NCI-H2029 treated with DMSO at 0.1 percent for 48 hours (cell line): Measurements from ENCODE around the gene DKK2.
"Not testable (repeated sequence)": the region's sequence is repeated elsewhere in the genome, so short reads cannot be mapped to it uniquely, and the experiment has no call there.

Experiments used
- DNase-seq: peaks from one replicate; lab custom pipeline; 2025; lab: John Stamatoyannopoulos, UW

Gene DKK2

DNA sequence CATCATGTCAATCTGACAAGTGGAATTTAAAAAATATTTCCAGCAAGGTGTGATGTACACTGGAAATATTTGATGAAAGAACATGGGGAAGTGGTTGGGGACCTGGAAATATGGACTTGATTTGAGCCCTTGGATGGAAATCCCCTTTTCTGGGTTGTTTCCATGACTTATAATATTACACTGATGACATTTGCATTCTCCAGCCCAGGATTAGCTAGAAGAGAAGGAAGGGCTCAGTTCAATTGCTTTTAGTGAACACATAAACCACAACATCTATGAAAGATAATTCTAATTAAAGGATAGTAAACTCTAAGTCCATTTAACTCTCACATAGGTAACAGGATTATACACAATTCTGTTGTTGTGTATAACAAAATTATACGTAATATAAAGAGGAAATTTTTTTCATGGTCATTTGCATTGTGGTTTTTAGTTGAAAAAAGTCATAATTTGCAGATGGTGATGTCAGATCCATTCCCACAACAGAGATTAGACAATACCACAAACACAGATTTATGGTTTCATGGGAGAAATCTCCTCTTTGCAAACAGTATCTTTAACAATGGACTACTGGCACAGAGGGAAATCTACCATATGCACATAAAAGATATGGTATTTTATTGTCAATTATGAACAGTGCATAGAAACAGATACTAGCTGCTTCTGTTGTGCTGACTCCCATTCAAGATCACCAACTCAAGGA is 126.5 kb downstream of the DKK2 start:
- DNase-seq, result no peak

DNA sequence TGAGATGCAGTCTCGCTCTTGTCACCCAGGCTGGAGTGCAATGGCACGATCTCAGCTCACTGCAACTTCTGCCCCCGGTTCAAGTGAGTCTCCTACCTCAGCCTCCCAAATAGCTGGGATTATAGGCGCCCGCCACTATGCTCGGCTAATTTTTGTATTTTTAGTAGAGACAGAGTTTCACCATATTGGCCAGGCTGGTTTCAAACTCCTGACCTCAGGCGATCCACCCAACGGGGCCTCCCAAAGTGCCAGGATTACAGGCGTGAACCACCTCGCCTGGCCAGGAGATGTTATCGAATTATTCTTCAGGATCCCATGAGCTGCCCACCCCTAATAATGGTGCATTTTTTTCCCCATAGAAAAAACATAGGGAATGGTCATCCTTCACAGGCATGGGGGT is 128.1 kb downstream of the DKK2 start:
- not testable (repeated sequence) for DNase-seq

DNA sequence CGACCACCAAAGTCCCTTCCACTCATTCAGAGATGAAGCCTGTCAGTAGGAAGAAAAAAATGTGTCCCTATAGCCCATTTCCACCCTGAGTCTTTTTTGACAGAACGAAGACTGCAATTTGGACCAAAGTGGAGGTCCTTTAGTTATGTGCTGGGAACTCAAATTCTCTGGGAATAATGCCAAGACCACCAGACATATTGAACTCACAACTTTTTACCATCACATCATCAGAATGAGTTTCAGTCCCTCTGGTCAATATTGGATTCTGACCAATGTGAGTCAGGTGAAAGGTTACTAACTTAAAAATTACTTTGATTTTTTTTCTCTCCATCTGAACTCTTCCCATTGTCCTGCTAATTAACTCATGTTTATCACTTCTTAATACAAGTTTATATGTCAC is 128.9 kb downstream of the DKK2 start:
- DNase-seq, result no peak

DNA sequence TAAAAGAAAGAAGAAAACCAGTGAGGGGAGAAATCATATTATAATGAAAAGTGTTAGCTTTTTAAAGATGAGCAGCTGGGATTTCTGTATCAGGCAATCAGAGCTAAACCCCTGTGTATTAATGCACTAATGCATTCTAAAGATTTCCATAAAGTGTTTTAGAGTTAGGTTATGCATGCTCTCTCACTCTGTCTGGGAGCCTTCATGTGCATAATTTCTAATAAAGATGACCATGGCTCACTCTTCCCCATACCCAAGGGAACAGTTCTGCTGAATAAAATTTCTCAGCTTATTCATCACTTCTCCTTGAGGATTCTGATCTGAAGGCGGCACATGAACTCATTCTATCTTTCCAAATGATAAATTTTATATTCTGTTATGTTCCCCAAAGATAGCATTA is 129.4 kb downstream of the DKK2 start:
- no peak for DNase-seq

DNA sequence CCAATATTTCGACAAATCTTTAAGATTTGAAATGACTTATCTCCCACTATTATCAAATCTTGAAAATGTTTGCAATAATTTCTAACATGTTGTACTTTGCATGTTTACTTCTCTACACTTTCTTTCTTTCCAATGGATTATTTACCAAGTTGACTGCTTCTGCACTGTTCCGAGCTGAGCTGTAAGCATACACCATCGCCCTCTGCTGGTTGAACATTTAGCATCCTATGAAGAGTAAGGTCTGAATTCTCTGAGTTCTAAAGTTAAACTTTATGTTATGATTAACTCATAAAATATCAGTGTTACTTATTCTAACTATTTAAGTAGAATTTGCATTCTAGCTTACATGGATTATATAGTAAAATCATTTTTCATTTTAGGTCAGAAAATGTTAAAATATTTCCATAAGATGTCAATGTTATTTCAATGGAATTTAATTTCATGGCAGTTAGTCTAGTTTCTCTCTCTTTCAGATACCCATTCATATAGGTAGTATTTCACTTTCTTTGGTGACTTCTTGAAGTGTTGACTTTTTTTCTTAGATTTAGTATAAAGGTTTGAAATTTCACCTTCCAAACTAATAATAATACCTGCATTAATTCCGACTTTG is 137.4 kb downstream of the DKK2 start:
- no peak for DNase-seq

DNA sequence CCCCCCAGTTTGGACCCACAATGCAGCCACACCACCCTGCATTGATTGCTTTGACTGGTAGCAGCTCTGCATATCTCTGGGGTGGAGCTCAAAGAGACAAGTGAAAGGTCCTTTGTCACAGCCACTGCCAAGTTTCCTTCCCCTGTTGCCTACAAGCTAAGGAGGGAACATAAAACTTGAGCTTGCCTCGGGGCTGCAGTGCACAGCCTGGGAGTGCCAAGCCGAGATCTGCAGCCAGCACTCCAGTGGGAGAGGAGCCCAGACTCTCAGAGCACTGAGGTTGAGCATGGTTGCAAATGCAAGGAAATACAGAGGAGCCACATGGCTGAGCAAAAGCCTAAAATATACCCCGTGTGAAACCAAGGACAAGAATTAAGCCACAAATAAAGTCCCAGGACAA is 142.2 kb downstream of the DKK2 start:
- DNase-seq, result no peak

DNA sequence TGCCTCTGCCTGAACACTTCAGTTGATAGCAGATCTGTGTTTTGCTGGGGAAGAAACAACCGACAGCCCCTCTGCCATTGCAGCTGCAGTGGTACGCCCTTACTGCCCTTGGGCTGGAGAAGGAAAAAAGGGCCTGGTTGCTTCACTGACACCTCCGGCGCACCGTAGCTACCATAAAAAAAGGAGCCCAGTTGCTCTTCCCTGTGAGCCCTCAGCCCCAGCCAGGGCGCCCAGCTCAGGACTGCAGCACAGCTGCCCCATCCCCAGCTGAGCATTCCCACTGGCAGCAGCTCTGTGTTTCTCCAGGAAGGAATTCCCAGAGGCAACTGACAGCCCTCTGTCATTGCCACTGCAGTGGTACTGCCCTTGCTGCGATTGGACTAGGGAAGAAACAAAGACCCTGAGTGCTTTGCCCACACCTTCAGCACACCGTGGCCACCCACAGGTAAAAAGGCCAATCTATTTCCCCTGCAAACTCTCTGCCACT is 142.7 kb downstream of the DKK2 start:
- no peak for DNase-seq

DNA sequence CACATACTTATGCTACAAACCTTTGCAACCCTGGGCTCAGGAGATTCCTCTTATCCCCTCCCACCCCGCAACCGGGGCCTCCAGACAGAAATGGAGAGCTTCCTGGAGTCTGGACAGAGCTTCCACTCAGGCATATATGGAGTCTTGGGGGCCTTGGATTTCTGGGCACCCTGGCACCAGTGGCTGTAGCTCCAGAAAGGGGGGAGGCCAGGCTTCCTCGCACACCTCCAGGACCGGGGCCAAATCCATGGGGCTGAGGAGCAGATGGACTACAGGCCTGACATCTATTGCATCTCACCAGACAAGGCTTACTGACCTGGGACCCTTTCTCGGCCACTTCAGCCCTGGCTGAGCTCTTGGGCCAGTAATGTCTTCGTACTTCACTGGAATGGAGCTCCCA is 143.3 kb downstream of the DKK2 start:
- DNase-seq, result no peak

DNA sequence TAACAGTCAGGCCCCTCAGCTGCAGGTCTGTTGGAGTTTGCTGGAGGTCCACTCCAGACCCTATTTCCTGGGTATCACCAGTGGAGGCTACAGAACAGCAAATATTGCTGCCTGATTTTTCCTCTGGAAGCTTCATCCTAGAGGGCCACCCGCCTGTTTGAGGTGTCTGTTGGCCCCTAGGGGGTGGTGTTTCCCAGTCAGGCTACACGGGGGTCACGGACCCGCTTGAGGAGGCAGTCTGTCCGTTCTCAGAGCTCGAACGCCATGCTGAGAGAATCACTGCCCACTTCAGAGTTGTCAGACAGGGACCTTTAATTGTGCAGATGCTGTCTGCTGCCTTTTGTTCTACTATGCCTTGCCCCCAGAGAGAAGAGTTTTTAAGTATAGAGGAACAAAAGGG is 160.8 kb downstream of the DKK2 start:
- no peak for DNase-seq
